Caco-2 (cell line): ENCODE results near the gene TUBAL3. TPM values are rescaled to one million over a fixed set of nuclear protein-coding genes. Genes with fewer than 3 reads are reported as not detected.
"Not testable (repeated sequence)": the region's sequence is repeated elsewhere in the genome, so short reads cannot be mapped to it uniquely, and the experiment has no call there.

Experiments
- BruUV-seq: library from RNA; stranded (reverse); fragments of 400-500 nt; replicated peaks from 2 replicates; lab custom pipeline; 2021; lab: Mats Ljungman, UMichigan
- CTCF ChIA-PET: fragments of 300-600 bp; sonication (Branson Sonifier 250); formaldehyde crosslinking; loops from one replicate; lab custom pipeline; 2022; ENCODE audit warnings: antibody characterized with exemption; lab: Charles Lee
- POLR2A ChIA-PET: fragments of 300-600 bp; sonication (Branson Sonifier 250); formaldehyde crosslinking; loops from one replicate; lab custom pipeline; 2022; ENCODE audit warnings: antibody characterized with exemption; lab: Charles Lee
- DNase-seq, 2 experiments: peaks; one replicate each; pipeline versions ENCODE4 v3.0.0 to v3.0.0-alpha.2; 2020 to 2022
- H3K27me3 ChIP-seq: replicated peaks from 2 replicates; pipeline ENCODE4 v1.6.0; 2011; ENCODE audit warnings: low read length; ENCODE audit not compliant: control insufficient read depth, insufficient read depth
- H3K36me3 ChIP-seq: 2 replicates; pipeline ENCODE4 v1.5.1; 2011; ENCODE audit warnings: low read length; ENCODE audit not compliant: control insufficient read depth, insufficient read depth
- H3K4me1 ChIP-seq: fragments of 250-450 bp; sonication (Bioruptor Pico); 2 replicates; pipeline ENCODE4 v1.5.1; 2020; ENCODE audit warnings: mild to moderate bottlenecking
- H3K4me3 ChIP-seq: 2 replicates; pipeline ENCODE4 v1.5.1; 2011; ENCODE audit warnings: low read depth, mild to moderate bottlenecking, control low read depth, low read length
- H3K9me3 ChIP-seq: fragments of 250-450 bp; sonication (Bioruptor Pico); 2 replicates; pipeline ENCODE4 v1.5.1; 2020; ENCODE audit warnings: mild to moderate bottlenecking, moderate library complexity
- H3K27ac Mint-ChIP-seq: one replicate; pipeline ENCODE4 v1.8.0; 2022; ENCODE audit warnings: mixed read lengths; ENCODE audit not compliant: unreplicated experiment
- H3K27me3 Mint-ChIP-seq: one replicate; pipeline ENCODE4 v1.8.0; 2022; ENCODE audit warnings: mixed read lengths; ENCODE audit not compliant: insufficient read depth, unreplicated experiment
- H3K36me3 Mint-ChIP-seq: one replicate; pipeline ENCODE4 v1.8.0; 2022; ENCODE audit warnings: mild to moderate bottlenecking, mixed read lengths; ENCODE audit not compliant: insufficient read depth, unreplicated experiment
- H3K4me1 Mint-ChIP-seq: one replicate; pipeline ENCODE4 v1.8.0; 2022; ENCODE audit warnings: low read depth, mixed read lengths; ENCODE audit not compliant: unreplicated experiment
- H3K4me3 Mint-ChIP-seq: one replicate; pipeline ENCODE4 v1.8.0; 2022; ENCODE audit warnings: mild to moderate bottlenecking, moderate library complexity, mixed read lengths; ENCODE audit not compliant: unreplicated experiment
- H3K9me3 Mint-ChIP-seq: one replicate; pipeline ENCODE4 v1.8.0; 2022; ENCODE audit warnings: mixed read lengths; ENCODE audit not compliant: unreplicated experiment
- CTCF ChIP-seq, 2 experiments: fragments of 200-600 bp in 1 of 2; IDR thresholded peaks; 1 replicate in 1 of 2; 2 replicates in 1 of 2; pipeline versions ENCODE4 v1.5.1 to v1.8.0; 2011 to 2022; ENCODE audit warnings: antibody characterized with exemption in 1 of 2, control low read depth in 1 of 2, inconsistent platforms in 1 of 2, low read depth in 1 of 2, low read length in 1 of 2, mild to moderate bottlenecking in 1 of 2, moderate library complexity in 1 of 2; ENCODE audit not compliant: insufficient read depth in 1 of 2, severe bottlenecking in 1 of 2, unreplicated experiment in 1 of 2
- intact Hi-C: fragments of 100-400 bp; cut with micrococcal nuclease; formaldehyde crosslinking; loops from one replicate; pipeline ENCODE4 v1.10.0; 2022; ENCODE audit not compliant: unreplicated experiment
- total RNA-seq: library from RNA; stranded (reverse); gene quantifications from 2 replicates; pipeline ENCODE4 v1.2.3, GENCODE V29; 2022

The TUBAL3 gene
- total RNA-seq, 1 experiment from 2014 or later, result 0.39 TPM

- no TSS peak for BruUV-seq
- no peaks in the 10 kb centered on the region for H3K4me1 Mint-ChIP-seq
- DNase-seq, result no peak
- H3K36me3 Mint-ChIP-seq, result no peaks in the 10 kb centered on the region
- no peak overlapping the region for H3K4me3 Mint-ChIP-seq
- no peaks in the 10 kb centered on the region for H3K27me3 ChIP-seq
- peaks cover 15% of the 10 kb centered on the region; the same call in 1 of the 2 replicates for H3K4me1 ChIP-seq
- H3K4me3 ChIP-seq, result peak overlapping the region; percentile 81
- no peaks in the 10 kb centered on the region for H3K27me3 Mint-ChIP-seq
- intact Hi-C loops, result no loop called here
- H3K9me3 ChIP-seq, result peaks cover 13% of the 10 kb centered on the region
- ChIA-PET CTCF (interaction anchor here (0.7 kb wide), 1 partner anchor 25 kb away, joined by 4 read pairs; no protein-coding TSS in a partner anchor), POLR2A (no interaction called here)
- 0 out of 2 replicates have a peak, but pooled peaks cover under 1% of the 10 kb centered on the region for H3K36me3 ChIP-seq
- H3K27ac Mint-ChIP-seq, result no peak overlapping the region
- H3K9me3 Mint-ChIP-seq, result peaks cover 10% of the 10 kb centered on the region
- no peak for TF ChIP-seq CTCF (IDR thresholded peaks at IDR 0.05; ENCODE audit: insufficient read depth in 1 of 2, low read depth in 1 of 2, low read length in 1 of 2, severe bottlenecking in 1 of 2, unreplicated experiment in 1 of 2)
Measured at GRCh38 chr10:5411941-5412276, 7.3 kb upstream of the TUBAL3 start.

GRCh38 chr10:5410787-5411186, 6.2 kb upstream of the TUBAL3 start:
- intact Hi-C loops, H3K27ac Mint-ChIP-seq, BruUV-seq, H3K36me3 ChIP-seq, DNase-seq, H3K4me1 Mint-ChIP-seq, H3K36me3 Mint-ChIP-seq, H3K27me3 Mint-ChIP-seq, H3K4me3 ChIP-seq, H3K27me3 ChIP-seq, H3K4me3 Mint-ChIP-seq, POLR2A ChIA-PET: not testable (repeated sequence)
- CTCF ChIA-PET, result interaction anchor here (0.6 kb wide), 1 partner anchor 27 kb away, joined by 3 read pairs; no protein-coding TSS in a partner anchor
- Histone ChIP-seq H3K9me3 (peaks cover 19% of the 10 kb centered on the region), H3K4me1 (peaks cover 15% of the 10 kb centered on the region; the same call in 1 of the 2 replicates)
- H3K9me3 Mint-ChIP-seq, result peaks cover 20% of the 10 kb centered on the region

GRCh38 chr10:5406918-5407317, 2.3 kb upstream of the TUBAL3 start:
- no TSS peak for BruUV-seq
- CTCF ChIA-PET, result no interaction called here

More at GRCh38 chr10:5406918-5407317, 2.3 kb upstream of the TUBAL3 start:
- H3K27me3 ChIP-seq, result no peaks in the 10 kb centered on the region
- H3K4me3 ChIP-seq, result no peak overlapping the region
- H3K4me1 Mint-ChIP-seq, result no peaks in the 10 kb centered on the region
- H3K9me3 Mint-ChIP-seq, result peaks cover 20% of the 10 kb centered on the region
- no peak overlapping the region for H3K27ac Mint-ChIP-seq
- POLR2A ChIA-PET, result no interaction called here
- H3K36me3 Mint-ChIP-seq, result no peaks in the 10 kb centered on the region
- H3K36me3 ChIP-seq, result no peaks in the 10 kb centered on the region
- peaks cover 19% of the 10 kb centered on the region for H3K9me3 ChIP-seq
- no peak overlapping the region for H3K4me3 Mint-ChIP-seq
- intact Hi-C loops, result no loop called here
- DNase-seq, result no peak
- peaks cover 5% of the 10 kb centered on the region; the same call in 1 of the 2 replicates for H3K4me1 ChIP-seq
- no peak for TF ChIP-seq CTCF (IDR thresholded peaks at IDR 0.05; ENCODE audit: insufficient read depth in 1 of 2, low read depth in 1 of 2, low read length in 1 of 2, severe bottlenecking in 1 of 2, unreplicated experiment in 1 of 2)
- H3K27me3 Mint-ChIP-seq, result no peaks in the 10 kb centered on the region
